ENCODE results near the gene ATXN10.

The ATXN10 gene

GRCh38 chr22:45626198-45626651, 45.4 kb upstream of the ATXN10 start:
- no peak for ATAC-seq (ENCODE audit: insufficient read depth, low read depth)
- H3K79me2 ChIP-seq (ENCODE audit: insufficient read depth, low read length) = no peaks in the 10 kb centered on the region
- no peak for TF ChIP-seq EZH2 (IDR thresholded peaks at IDR 0.05; ENCODE audit: borderline replicate concordance, low read depth, low read length, severe bottlenecking)
- TF ChIP-seq, protein P1, sequence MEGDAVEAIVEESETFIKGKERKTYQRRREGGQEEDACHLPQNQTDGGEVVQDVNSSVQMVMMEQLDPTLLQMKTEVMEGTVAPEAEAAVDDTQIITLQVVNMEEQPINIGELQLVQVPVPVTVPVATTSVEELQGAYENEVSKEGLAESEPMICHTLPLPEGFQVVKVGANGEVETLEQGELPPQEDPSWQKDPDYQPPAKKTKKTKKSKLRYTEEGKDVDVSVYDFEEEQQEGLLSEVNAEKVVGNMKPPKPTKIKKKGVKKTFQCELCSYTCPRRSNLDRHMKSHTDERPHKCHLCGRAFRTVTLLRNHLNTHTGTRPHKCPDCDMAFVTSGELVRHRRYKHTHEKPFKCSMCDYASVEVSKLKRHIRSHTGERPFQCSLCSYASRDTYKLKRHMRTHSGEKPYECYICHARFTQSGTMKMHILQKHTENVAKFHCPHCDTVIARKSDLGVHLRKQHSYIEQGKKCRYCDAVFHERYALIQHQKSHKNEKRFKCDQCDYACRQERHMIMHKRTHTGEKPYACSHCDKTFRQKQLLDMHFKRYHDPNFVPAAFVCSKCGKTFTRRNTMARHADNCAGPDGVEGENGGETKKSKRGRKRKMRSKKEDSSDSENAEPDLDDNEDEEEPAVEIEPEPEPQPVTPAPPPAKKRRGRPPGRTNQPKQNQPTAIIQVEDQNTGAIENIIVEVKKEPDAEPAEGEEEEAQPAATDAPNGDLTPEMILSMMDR (IDR thresholded peaks at IDR 0.05; ENCODE audit: borderline replicate concordance, extremely low read depth, low read length, poor library complexity, severe bottlenecking) = no peak
- H2AFZ ChIP-seq (ENCODE audit: low read depth, low read length) = no peak overlapping the region
- H3K27me3 ChIP-seq (ENCODE audit: insufficient read depth, low read length, poor library complexity) = peaks cover 10% of the 10 kb centered on the region
- no peaks in the 10 kb centered on the region for H3K9me3 ChIP-seq (ENCODE audit: insufficient read depth, low read length, severe bottlenecking)
- H3K4me3 ChIP-seq (ENCODE audit: low read depth in 1 of 2, low read length in 2 of 2) = no peak overlapping the region
- DNase-seq = no peak
- H3K36me3 ChIP-seq (ENCODE audit: insufficient read depth, low read length) = no peaks in the 10 kb centered on the region
- H3K4me1 ChIP-seq (ENCODE audit: insufficient read depth, low read length) = no peaks in the 10 kb centered on the region
- H3K27ac ChIP-seq (ENCODE audit: low read length) = no peak overlapping the region
- no peaks in the 10 kb centered on the region for H4K20me1 ChIP-seq (ENCODE audit: insufficient read depth, low read length)
- no peak overlapping the region for H3K4me2 ChIP-seq (ENCODE audit: insufficient read depth, low read length)
- no peak overlapping the region for H3K9ac ChIP-seq (ENCODE audit: low read depth, low read length)

- Histone ChIP-seq H3K27me3 (ENCODE audit: insufficient read depth, low read length, poor library complexity) (peaks cover 16% of the 10 kb centered on the region), H2AFZ (ENCODE audit: low read depth, low read length) (no peak overlapping the region), H3K4me1 (ENCODE audit: insufficient read depth, low read length) (no peaks in the 10 kb centered on the region), H3K4me2 (ENCODE audit: insufficient read depth, low read length) (no peak overlapping the region), H3K9me3 (ENCODE audit: insufficient read depth, low read length, severe bottlenecking) (no peaks in the 10 kb centered on the region), H3K36me3 (ENCODE audit: insufficient read depth, low read length) (no peaks in the 10 kb centered on the region), H3K27ac (ENCODE audit: low read length) (no peak overlapping the region), H3K4me3 (ENCODE audit: low read depth in 1 of 2, low read length in 2 of 2) (no peak overlapping the region), H3K9ac (ENCODE audit: low read depth, low read length) (no peak overlapping the region), H3K79me2 (ENCODE audit: insufficient read depth, low read length) (no peaks in the 10 kb centered on the region), H4K20me1 (ENCODE audit: insufficient read depth, low read length) (no peaks in the 10 kb centered on the region)
- TF ChIP-seq, protein P1 (IDR thresholded peaks at IDR 0.05; ENCODE audit: borderline replicate concordance, extremely low read depth, low read length, poor library complexity, severe bottlenecking) = no peak
- TF ChIP-seq EZH2 (IDR thresholded peaks at IDR 0.05; ENCODE audit: borderline replicate concordance, low read depth, low read length, severe bottlenecking) = no peak
- no peak for ATAC-seq (ENCODE audit: insufficient read depth, low read depth)
- DNase-seq = no peak
Observed at GRCh38 chr22:45627489-45628233, 44.0 kb upstream of the ATXN10 start.

DNA sequence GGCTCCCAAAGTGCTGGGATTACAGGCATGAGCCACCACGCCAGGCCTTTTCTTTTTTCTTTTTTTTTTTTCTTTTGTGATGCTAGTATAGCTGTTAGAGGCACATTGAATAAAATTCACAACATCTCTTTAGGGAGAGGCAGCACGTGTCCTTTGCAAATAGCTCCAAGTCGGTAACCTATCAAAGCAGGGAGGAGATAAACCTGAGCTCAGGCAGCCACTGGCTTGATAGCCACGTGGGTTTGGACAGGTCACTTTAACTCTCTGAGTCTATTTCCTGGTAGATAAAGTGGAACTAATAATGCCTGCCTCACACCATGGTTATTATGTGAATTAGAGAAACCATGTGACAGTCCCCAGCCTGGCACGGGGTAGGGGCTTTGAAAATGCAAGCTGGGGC, 43.1 kb upstream of the ATXN10 start:
- H3K4me2 ChIP-seq (ENCODE audit: insufficient read depth, low read length) = no peak overlapping the region
- no peaks in the 10 kb centered on the region for H3K9me3 ChIP-seq (ENCODE audit: insufficient read depth, low read length, severe bottlenecking)
- DNase-seq (no peak), ATAC-seq (ENCODE audit: insufficient read depth, low read depth) (no peak)
- no peaks in the 10 kb centered on the region for H3K79me2 ChIP-seq (ENCODE audit: insufficient read depth, low read length)
- H3K4me3 ChIP-seq (ENCODE audit: low read depth in 1 of 2, low read length in 2 of 2) = no peak overlapping the region
- H3K27ac ChIP-seq (ENCODE audit: low read length) = no peak overlapping the region
- no peaks in the 10 kb centered on the region for H3K36me3 ChIP-seq (ENCODE audit: insufficient read depth, low read length)
- H2AFZ ChIP-seq (ENCODE audit: low read depth, low read length) = no peak overlapping the region
- no peaks in the 10 kb centered on the region for H3K4me1 ChIP-seq (ENCODE audit: insufficient read depth, low read length)
- H3K9ac ChIP-seq (ENCODE audit: low read depth, low read length) = no peak overlapping the region
- H4K20me1 ChIP-seq (ENCODE audit: insufficient read depth, low read length) = no peaks in the 10 kb centered on the region
- H3K27me3 ChIP-seq (ENCODE audit: insufficient read depth, low read length, poor library complexity) = peaks cover 16% of the 10 kb centered on the region
- no peak for TF ChIP-seq EZH2 (IDR thresholded peaks at IDR 0.05; ENCODE audit: borderline replicate concordance, low read depth, low read length, severe bottlenecking)
- TF ChIP-seq, protein P1 (IDR thresholded peaks at IDR 0.05; ENCODE audit: borderline replicate concordance, extremely low read depth, low read length, poor library complexity, severe bottlenecking) = no peak
